ENCODE measurements around the gene HMCN2.

- no peak for TF ChIP-seq CTCF (IDR thresholded peaks at IDR 0.05)
- no peak for TF ChIP-seq POLR2A (IDR thresholded peaks at IDR 0.05)
Measured at GRCh38 chr9:130286072-130286770, 20.7 kb downstream of the HMCN2 start.

All from right lobe of liver (tissue), 4 donors.